ENCODE results near the gene OR5C1.
"Not testable (repeated sequence)": the region's sequence is repeated elsewhere in the genome, so short reads cannot be mapped to it uniquely, and the experiment has no call there.

OR5C1 gene

DNA sequence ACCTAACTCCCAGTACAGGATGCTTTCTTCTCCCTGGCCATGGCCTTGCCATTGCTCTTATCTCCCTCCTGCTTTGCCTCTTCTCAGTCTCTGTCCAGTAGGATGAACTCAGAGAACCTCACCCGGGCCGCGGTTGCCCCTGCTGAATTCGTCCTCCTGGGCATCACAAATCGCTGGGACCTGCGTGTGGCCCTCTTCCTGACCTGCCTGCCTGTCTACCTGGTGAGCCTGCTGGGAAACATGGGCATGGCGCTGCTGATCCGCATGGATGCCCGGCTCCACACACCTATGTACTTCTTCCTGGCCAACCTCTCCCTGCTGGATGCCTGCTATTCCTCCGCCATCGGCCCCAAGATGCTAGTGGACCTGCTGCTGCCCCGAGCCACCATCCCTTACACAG is at the start of gene OR5C1:
OR5C1 (plus strand) TSS at position 103 of the 400 bp plus-strand sequence; CDS start at position 103, 0 bp downstream.
- no peak for DNase-seq

DNA sequence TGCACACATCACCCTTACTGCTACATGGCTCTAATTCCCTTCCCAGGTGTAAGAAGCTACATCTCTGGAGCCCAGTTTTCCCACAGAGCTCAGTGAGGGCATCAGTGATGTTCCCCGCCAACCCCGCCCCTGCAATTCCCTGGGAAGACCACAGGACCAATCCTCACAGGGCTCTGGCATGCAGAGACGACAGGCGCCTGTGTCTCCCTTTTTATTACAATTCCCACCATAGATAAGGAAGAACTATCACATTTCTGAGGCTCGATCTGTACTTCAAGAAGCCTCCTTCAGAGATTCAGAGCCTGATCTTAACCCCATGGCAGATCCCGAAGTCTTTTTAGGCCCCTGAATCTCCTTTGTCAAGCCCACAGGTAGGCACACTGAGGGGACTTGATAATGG is 46.7 kb upstream of the OR5C1 start, which contains the start of gene OR1L6:
OR1L6 (plus strand) TSS at position 301 of the 400 bp plus-strand sequence. CDS start 7,545 bp downstream, outside the sequence.
- DNase-seq = no peak

DNA sequence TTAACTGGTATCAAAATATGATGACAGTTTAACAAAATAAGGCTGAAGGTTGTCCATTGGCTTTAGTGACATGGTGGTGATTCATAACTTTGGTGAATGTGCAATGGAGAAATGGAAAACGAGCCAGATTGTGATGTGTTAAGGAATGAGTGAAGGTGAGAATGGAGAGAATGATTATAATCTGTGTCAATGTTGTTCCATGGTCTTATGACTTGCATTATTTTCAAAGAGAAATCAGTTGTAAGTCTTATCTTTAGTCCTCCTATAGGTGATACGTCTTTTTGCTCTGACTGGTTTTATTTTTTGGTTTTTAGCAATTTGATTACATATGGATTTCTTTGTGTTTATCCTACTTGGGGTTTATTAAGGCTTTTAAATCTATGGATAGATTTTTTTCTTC is 33.9 kb upstream of the OR5C1 start:
- no peak for DNase-seq

DNA sequence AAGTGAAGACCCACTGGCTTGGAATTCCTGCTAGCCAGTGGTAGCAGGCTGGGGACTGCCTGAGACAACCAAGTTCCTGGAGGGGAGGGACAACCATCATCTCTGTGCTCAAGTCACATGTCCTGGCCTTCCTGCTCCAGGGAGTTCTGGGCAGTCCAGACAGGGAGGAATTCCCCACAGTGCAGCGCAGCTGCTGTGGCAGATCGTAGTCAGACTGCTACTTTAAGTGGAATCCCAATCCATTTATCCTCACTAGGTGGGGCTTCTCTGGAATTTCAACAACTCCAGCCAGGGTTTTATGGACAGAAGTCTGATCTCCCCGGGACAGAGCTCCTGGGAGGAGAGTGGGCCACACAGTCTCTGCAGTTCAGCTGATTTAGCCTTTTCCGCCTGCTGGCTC is 20.9 kb upstream of the OR5C1 start:
- DNase-seq = no peak

DNA sequence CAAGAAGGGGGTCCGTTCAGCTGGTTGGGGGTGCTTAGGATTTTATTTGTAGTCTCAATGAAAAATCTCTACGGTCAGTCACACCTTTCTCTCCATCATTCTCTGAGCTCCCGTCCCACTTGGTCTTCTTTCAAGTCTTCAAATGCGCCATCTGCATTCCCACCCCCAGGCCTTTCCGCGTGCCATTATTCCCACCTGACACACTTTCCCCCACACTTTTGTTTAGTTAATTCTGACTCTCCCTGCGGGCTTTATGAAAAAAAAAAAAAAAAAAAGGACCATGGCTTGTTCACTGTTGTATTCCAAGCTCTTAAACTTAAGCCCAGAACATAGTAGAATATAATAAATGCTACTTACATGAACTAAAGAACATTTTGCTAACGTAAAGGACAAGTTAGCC is 11.7 kb upstream of the OR5C1 start:
- DNase-seq = no peak

DNA sequence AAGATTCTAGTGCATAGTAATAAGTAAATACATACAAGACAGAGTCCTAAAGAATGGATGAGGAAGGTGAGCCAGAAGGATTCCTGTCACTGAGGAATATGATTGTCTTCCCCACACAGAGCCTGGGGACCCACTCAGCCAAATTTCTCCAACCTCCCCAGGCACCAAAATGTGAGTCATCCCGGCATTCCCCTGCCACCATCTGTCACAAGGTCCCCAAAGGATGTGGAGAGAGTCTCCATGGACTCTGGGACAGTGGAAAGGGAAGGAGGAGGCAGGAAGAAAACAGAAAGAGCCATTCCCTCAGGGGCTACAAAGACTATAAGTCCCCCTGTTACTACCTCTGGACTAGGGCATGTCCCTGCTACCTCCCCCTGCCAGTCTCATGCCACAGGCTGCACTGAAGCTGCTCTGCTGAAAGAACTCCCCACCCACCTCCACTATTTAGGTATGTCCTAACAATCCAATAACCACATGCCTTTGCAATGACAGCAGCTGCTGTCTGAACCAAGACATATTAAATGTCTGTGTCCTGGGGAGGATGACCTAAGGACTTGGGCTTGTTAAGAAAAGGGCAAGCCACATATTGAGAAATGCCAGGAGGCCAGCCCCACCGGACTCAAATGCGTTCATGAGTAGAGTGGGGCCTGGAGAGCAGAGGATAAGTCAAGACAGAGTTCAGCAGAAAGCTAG is 10.7 kb upstream of the OR5C1 start:
- no peak for DNase-seq

DNA sequence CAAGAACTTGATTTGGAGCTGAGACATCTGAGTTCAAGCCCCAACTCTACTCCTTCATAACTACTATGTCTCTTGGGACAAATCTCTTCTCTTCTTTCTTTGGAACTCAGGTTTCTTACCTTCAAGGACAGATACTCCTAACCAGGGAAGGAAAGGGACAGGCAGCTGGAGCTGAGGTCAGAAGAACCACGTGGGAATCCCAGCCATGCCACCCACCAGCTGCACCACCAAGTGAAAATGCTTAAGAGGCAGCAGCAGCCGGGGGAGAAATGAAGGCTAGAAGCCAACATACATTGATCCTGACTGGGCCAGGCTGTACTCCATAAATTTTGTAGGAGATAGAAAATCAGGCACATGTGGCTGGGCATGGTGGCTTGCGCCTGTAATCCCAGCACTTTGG is 9.6 kb upstream of the OR5C1 start:
- no peak for DNase-seq

DNA sequence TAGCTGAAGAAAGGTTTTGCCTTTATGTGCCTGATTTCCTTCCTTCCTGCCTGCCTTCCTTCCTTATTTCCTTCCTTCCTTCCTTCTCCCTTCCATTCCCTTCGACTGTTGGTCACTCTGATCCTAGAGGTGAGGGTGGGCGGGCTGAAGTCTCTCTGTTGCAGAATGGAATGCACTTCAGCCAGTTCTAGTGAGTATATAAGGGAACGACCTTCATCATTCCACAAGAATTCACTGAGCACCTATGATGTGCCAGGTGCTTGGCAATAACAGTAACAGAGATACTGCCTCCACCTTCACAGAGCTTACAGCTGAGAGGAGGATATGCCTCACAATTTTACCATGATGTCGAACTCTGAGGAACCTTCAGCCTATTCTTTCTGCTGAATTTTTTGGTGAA is 8.7 kb upstream of the OR5C1 start:
- DNase-seq = no peak

DNA sequence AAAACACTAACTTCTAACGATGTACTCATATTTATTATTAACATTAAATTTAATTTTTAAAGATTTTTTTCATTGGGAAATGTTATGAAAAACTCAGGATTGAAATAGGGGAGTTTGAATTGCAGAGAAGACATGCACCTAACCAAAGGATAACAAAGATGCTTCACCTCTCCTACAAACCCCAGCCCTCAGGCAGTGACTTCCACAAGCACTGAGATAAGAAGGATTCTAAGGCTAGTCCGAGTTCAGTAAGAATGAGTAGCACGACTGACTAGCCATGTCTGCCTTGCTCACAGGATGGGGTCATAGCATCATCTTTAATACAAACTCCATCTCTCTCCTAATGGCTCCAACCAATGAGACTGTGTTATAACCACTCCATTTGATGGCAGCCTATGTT is 7.1 kb upstream of the OR5C1 start:
- DNase-seq = no peak

DNA sequence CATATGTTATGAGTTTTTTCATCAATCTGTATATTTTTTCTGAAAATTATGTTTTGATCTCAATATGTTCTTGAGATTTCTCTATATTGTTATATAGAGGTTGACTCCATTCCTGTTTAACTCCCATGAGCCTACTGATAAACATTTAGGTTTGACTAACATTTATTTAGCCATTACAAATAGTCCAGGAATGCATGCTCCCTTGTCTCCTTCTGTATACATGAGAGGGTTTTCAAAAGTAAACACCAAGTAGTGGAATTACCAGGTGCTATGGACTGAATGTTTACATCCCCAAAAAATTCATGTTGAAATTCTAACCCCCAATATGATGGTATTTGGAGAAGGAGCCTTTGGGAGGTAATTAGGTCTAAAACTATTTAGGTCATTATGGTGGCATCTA is 3.5 kb upstream of the OR5C1 start:
- DNase-seq = no peak

DNA sequence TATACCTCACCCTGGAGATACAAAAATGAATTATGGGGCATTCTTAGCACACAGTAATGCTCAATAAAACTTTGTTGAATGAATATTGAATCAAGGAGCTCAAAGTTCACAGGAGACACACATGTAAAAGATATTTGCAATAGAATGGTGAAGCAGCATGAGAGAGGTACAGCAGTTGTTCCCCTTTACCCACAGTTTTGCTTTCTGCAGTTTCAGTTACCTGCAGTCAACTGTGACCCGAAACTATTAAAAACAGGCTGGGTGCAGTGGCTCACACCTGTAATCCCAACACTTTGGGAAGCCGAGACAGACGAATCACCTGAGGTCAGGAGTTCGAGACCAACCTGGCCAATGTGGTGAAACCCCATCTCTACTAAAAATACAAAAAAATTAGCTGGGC is 2.4 kb upstream of the OR5C1 start:
- no peak for DNase-seq

DNA sequence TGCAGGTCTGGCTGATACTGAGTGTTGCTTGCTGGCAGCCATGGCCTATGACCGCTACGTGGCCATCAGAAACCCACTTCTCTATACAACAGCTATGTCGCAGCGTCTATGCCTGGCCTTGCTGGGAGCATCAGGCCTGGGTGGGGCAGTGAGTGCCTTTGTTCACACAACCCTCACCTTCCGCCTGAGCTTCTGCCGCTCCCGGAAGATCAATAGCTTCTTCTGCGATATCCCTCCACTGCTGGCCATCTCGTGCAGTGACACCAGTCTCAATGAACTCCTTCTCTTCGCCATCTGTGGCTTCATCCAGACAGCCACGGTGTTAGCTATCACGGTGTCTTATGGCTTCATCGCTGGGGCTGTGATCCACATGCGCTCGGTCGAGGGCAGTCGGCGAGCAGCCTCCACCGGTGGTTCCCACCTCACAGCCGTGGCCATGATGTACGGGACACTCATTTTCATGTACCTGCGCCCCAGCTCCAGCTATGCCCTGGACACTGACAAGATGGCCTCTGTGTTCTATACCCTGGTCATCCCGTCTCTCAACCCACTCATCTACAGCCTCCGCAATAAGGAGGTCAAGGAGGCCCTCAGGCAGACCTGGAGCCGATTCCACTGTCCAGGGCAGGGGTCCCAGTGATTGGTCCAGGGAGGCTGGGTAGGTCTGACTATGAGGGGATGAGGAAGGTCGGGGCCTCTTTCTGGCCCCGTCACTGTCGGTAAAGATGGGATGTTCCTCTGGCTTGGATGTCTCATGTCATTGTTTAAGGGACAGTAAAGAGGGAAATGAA is 718 bp downstream of the OR5C1 start:
- no peak for DNase-seq

DNA sequence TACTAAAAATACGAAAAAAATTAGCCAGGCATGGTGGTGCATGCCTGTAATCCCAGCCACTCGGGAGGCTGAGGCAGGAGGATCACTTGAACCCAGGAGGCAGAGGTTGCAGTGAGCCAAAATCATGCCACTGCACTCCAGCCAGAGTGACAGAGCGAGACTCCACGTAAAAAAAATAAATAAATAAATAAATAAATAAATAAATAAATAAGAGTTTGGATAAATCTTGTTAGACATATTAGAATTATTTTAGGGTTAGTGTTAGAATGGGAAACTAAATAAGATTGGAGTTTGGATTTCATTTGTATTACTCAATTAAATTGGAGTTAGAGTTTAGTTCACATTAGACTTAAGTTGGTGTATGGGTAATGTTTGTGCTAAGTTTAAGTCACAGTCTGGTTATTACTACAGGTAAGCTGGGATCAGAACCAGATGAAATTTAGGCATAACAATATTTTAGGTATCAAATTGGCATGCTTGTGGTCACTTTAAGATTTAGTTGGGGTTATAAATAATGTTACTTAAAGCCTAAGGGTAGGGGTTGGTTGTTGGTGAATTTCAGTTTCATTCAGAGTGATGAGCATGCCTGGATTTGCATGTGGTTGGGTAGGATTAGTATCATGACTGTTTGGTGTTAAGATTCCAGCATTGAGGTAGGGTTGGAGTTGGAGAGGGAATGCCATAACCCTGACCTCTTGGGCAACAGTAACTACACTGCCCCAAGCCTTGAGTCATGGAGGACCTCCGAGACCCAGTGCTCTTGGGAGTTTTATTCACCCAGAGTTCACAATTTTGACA is 3.3 kb downstream of the OR5C1 start:
- DNase-seq = no peak

DNA sequence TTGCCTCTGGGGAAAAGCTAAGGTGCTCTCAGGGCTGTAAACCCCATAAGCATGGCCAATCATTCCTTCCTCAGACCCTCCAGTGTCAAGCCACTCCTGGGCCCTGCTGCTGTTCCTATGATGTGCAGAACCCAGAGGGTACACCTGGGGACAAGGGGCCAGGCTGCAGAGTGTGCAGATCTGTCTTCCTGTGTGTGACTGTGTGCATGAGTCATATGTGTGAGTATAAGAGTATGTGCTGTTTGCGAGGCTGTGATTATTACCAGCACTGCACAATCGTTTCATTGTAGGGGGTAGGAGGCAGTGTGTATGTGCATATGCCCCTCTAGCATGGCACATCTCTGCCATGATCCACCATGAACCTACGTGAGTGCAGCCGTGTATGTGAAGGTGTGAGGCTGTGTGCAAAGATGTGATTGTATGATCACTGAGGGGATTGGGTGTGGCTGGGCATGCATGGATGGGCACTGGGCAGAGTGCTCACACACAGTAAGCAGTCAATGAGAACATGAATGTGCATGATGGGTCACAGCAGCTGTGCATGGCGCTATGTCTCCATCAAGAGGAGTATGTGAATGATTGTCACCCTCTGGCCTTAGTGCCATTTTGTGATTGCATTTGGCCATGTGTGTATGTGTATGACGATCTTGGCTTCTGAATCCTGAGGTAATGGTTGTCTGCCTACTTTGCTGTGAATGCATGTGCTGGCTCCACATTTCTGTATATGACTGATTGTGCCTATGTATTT is 8.8 kb downstream of the OR5C1 start:
- DNase-seq = no peak

DNA sequence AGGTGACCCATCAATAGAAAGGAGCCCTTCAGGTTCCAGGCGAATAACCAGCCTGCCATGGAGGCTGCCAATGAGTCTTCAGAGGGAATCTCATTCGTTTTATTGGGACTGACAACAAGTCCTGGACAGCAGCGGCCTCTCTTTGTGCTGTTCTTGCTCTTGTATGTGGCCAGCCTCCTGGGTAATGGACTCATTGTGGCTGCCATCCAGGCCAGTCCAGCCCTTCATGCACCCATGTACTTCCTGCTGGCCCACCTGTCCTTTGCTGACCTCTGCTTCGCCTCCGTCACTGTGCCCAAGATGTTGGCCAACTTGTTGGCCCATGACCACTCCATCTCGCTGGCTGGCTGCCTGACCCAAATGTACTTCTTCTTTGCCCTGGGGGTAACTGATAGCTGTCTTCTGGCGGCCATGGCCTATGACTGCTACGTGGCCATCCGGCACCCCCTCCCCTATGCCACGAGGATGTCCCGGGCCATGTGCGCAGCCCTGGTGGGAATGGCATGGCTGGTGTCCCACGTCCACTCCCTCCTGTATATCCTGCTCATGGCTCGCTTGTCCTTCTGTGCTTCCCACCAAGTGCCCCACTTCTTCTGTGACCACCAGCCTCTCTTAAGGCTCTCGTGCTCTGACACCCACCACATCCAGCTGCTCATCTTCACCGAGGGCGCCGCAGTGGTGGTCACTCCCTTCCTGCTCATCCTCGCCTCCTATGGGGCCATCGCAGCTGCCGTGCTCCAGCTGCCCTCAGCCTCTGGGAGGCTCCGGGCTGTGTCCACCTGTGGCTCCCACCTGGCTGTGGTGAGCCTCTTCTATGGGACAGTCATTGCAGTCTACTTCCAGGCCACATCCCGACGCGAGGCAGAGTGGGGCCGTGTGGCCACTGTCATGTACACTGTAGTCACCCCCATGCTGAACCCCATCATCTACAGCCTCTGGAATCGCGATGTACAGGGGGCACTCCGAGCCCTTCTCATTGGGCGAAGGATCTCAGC is 11.6 kb downstream of the OR5C1 start, which contains the start of gene OR1K1:
OR1K1 (plus strand) TSS at position 58 of the 995 bp plus-strand sequence; CDS start at position 58, 0 bp downstream.
- DNase-seq = no peak

DNA sequence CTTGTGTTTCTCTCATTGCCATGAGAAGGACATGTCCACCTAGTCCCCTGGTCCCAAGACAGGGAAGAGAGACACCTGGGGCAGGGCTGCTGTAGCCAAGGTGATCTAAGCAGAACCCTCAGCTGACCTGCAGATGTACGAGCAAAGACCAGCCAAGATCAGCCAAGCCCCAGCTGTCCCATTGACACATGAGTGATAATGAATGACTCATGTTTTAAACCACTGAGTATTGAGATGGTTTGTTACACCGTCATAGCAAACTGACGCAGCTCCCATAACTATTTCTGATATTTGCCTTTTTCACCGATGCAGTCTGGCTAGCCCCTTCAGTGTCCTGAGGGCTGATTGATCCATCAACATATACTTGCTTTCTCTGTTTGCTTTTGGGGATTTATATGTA is 17.9 kb downstream of the OR5C1 start:
- DNase-seq = no peak

DNA sequence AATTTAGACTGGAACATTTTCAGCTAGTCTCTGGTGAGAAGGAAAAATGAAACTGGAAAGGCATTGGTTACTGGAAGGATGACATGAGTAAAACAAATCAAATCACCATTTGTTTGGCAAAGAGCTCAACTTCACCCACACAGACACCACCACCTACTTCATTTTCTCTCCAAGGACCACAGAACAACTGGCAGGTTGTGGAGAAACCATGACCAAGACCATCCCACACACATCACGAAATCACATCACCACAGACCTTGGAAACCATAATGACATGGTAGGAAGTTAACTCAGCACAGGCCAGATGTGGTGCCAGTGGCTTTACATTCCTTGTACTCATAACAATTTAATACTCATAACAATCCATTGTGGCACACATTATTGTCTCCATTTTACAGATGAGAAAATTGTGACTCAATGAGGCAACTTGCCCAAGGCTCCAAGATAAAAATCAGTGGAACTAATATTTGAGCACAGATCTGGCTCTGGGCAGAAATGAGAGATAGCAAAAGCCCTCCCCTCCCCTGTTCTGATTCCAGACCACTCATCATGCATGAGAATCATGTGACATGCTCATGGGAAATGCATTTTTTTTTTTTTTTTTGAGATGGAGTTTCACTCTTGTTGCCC is 18.7 kb downstream of the OR5C1 start:
- no peak for DNase-seq

DNA sequence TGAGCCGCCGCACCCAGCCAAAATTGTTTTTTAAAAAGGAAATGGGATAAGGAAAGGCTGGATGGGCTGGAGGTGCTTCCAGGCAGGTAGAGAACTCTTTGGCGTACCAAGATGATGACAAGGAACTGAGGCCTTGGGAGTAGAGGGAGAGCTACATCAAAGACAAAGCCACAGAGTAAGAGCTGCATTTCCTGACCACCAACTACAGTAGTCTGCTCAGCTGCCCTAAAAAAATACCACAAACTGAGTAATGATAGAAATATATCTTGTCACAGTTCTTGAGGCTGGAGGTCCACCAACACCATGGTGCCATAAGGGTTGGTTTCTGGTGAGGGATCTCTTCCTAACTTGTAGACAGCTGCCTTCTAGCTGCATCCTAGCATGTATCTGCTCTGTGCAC is 19.4 kb downstream of the OR5C1 start:
- DNase-seq = no peak

DNA sequence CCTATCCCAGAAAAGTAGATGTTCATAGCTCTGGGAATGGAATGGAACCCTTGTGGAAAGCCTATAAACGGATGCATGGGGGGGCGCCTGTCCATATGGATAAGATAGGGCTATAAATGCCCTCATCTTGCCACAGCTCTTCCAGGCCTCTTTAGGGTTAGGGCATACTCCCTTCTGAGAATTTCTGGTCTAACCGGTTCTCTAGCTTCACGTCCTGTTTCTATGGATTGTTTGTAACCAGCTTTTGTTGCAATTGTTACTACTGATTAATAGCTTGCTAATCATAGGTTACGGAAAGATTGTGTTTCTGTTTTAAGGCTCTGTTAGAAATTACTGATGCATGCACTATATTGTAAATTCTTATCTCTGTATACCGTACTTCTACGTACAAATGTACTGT is 20.5 kb downstream of the OR5C1 start:
- not testable (repeated sequence) for DNase-seq

DNA sequence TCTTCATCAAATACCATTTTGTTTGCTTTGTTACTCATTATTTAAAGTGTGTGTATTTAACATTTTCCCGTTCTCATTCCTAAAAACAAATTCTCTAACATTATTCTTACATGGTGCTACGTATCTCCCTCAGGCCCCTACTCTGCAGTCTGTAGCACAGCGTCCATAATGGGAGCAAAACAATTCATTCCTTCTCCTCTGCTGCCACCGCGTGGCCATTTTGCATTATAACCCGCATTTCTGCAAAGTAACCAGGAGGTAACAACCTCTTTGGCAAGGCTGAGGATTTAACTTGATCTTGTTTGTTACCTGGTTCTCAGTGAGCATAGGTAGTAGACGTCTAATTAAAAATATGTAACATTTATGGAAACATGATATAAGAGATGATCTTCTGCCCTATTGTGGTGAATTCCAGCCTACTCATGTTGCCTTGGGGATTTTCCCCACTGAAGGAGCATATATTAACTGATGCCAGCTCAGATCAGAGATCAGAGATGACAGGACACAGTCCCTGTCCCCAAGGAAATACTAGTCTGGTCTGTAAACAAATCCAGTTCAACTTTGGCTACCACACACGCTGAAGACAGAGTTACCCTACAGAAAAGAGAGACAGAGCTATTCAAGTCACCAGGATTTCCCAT is 21.7 kb downstream of the OR5C1 start:
- DNase-seq = peak; percentile 94

Data from eye (tissue), 1 donor.